Left cardiac atrium (tissue), 4 donors: ENCODE results near the gene PRIM2. TPM values are rescaled to one million over a fixed set of nuclear protein-coding genes. Genes with fewer than 3 reads are reported as not detected.
"Not testable (repeated sequence)": the region's sequence is repeated elsewhere in the genome, so short reads cannot be mapped to it uniquely, and the experiment has no call there.

ENCODE experiments used
- ATAC-seq, 2 donors: fragments of 200-7000 bp; cut with Tn5 transposase; one replicate each; pipeline ENCODE4 v1.9.1; 2020; ENCODE audit warnings: mild to moderate bottlenecking in 2 of 2, moderate library complexity in 2 of 2
- DNase-seq: peaks from one replicate; pipeline ENCODE4 v3.0.0-alpha.2; 2020
- intact Hi-C, 2 donors: fragments of 100-400 bp; cut with DNase I; formaldehyde crosslinking; loops; one replicate each; pipeline versions ENCODE4 v1.14.1 to v1.15.1; 2022 to 2023
- total RNA-seq, 2 donors: library from RNA; stranded (reverse); fragmentation: NEBNext Ultra II Directional; extraction: Animal tissue kit (Norgen Biotek cat#: 25700); gene quantifications; one replicate each; pipeline ENCODE4 v1.2.1, GENCODE V29; 2021
- donor health status: DM: no; HTN: yes; CAD: no.
- donor health status: DM: no; HTN: yes; CAD: no; lungs with severe emphysema.
- donor health status: DM: yes; HTN: yes; CAD: no.
- donor health status: Dilated cardiomyopathy.

The PRIM2 gene
- total RNA-seq, 2 donors from 2014 or later = 4.2 to 4.4 TPM

- DNase-seq (no peak), ATAC-seq (peak in 1 of 2 donors; percentile 27)
- intact Hi-C loops = no loop called here
Observed at GRCh38 chr6:57432919-57433684, 115.7 kb downstream of the PRIM2 start.

DNA sequence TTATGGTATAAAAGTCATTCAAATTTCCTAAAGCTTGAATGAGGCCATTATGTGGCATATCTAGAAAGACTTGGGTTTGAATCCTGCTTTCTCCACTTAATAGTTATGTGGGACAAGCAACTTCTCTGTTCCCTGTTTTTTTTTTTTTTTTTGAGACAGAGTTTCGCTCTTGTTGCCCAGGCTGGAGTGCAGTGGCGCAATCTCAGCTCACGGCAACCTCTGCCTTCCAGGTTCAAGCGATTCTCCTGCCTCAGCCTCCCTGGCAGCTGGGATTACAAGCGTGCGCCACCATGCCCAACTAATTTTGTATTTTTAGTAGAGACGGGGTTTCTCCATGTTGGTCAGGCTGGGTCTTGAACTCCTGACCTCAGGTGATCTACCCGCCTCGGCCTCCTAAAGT, 116.4 kb downstream of the PRIM2 start:
- intact Hi-C loops, ATAC-seq, DNase-seq: not testable (repeated sequence)

- ATAC-seq (no peak), DNase-seq (no peak)
- intact Hi-C loops = no loop called here
Observed at GRCh38 chr6:57434944-57435343, 117.5 kb downstream of the PRIM2 start.

DNA sequence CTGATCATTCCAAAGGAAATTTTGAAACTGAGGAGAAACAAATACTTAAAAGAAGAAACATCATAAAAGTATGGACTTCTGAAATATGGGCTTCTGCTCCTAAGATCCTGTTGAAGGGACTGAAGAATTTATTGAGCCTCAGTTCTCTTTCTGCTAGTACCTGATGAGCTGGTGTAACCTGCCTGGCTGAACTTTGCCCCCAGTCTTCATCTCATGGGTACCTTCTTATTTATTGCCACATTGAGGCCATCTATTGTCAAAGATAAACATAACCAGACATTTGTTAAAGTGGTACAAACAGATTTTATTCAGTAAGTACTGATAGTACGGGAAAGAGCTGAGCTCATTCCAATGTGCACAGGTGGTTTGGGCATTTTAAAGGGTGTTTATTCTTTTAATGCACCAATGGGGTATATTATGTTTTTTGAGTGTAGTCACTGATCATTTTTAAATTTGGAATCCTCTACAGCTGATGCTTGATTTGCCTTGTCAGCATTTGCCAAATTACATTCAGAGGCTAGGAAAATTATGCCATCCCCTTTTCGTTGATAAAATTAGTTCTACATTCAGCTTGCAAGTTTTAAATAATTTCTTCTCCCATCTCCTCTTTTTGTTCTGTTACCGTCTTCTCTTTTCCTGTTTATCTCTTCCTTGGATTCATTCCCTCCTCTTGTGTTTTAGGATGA, 118.2 kb downstream of the PRIM2 start:
- intact Hi-C loops = no loop called here
- ATAC-seq (no peak), DNase-seq (no peak)

DNA sequence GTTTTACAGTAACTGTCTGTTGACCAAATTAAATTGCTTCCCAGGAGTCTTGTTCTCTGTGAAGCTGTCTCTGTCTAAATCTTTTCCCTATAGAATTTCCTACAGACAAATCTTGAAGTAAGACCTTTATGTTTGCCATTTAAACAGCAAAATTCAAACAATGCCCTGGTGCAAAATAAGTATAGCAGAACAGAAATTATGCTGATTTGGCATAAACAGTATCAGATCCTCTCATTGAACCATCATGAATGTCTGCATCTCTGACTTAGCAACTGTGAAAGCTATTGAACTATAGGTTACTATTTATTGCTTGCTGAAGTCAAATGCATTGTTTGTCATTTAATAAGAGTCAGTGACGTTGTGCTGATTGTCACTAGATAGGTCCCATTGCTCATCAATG, 123.3 kb downstream of the PRIM2 start:
- ATAC-seq, DNase-seq, intact Hi-C loops: not testable (repeated sequence)

GRCh38 chr6:57442133-57442532, 124.7 kb downstream of the PRIM2 start:
- ATAC-seq, DNase-seq, intact Hi-C loops: not testable (repeated sequence)

DNA sequence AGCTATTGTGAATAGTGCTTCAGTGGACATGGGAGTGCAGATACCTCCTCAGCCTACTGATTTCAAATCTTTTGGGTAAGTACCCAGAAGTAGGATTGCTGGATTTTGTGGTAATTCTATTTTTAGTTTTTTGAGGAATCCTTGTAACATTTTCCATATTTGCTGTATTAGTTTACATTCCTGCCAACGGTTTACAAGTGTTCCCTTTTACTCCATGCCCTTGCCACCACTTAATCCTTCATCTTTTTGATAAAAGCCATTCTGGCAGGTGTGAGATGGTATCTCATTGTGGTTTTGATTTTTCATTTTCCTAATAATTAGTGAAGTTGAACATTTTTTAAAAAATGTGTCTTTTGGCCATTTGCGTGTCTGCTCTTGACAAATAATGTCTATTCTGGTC, 125.8 kb downstream of the PRIM2 start:
- ATAC-seq, intact Hi-C loops, DNase-seq: not testable (repeated sequence)

DNA sequence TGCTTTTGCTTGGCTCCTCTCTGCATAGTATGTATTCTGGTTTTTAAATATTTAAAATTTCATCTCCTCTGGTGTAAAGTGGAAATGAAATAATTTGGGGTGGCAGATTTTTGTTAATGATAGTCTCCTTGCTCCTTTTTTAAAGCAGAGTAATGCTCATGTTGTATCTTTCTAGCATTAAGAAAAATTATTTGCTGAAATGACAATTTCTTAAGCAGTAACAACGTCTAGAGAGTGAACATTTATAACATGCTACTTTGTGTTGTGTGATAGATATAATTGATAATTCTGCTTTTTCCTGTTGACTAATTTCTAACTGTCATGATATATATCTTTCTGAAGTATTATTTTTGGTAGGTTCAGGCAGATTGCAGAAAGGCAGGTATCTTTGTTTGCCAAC, 127.4 kb downstream of the PRIM2 start:
- DNase-seq, ATAC-seq, intact Hi-C loops: not testable (repeated sequence)

DNA sequence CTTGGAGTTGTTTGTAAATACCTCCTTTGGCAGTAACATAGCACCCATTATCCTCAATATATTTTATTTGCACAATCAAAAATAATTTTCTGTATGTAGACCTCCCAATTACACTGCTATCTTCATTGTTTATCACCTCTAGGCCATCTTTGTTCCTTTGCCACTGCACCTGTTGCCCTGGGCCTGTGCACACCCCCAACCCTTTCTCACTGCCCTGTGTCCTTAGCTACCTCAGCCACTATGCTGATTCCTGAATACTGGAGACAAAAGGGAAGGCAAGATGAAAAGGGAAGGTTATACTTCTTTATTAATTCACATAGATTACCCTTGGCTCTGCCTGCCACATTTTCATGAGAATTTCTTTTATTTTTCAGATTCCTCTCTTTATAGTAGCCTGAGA, 127.9 kb downstream of the PRIM2 start:
- ATAC-seq, DNase-seq, intact Hi-C loops: not testable (repeated sequence)

GRCh38 chr6:57445790-57446468, 128.5 kb downstream of the PRIM2 start:
- DNase-seq, intact Hi-C loops: not testable (repeated sequence)
- ATAC-seq = peak in 1 of 2 donors; percentile 25

DNA sequence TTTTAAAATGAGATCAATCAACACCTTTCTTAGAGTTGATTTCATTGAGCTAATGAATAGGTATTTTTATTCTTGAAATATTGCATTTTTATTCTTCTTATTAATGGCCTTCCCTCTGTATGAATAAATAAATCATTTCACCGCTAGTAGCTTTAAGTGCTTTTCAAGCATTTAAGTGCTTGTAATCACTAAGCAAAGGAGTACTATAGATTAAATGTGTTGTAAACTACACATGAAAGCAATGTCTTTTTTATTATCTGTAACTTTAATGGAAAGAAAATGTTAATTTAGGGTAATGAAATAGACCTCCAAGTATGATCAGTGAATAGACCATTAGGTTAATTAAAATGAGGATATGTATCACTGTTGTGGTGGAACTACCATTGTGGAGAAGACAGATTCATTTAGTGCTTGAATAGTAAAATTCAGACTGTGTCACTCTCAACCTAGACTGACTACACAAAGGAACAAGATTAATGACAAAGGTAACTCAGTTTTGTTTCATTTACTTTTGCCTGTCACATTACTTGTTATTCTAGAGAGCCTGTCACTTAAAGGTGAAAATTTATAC, 132.2 kb downstream of the PRIM2 start:
- intact Hi-C loops, DNase-seq, ATAC-seq: not testable (repeated sequence)

- DNase-seq, intact Hi-C loops, ATAC-seq: not testable (repeated sequence)
Observed at GRCh38 chr6:57459781-57460180, 142.4 kb downstream of the PRIM2 start.

DNA sequence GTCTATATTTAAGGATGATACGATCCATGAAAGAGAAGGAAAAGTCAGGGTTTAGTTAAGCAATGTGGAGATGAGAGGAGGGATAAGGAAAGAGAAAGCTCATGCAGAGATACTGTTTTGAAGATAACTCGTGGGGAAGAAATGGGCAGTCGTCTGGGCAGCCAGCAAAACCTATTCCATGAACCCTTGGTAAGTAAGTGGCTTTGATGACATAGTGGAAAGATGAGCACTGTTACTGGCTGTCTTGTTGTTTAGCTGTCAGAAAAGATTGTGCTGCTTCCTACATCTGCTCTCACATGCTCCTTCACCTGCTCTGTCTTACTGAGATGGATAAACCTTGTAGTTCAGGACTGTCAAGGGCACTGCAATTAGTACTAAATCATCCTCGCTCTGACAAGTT, 143.6 kb downstream of the PRIM2 start:
- ATAC-seq, intact Hi-C loops, DNase-seq: not testable (repeated sequence)

DNA sequence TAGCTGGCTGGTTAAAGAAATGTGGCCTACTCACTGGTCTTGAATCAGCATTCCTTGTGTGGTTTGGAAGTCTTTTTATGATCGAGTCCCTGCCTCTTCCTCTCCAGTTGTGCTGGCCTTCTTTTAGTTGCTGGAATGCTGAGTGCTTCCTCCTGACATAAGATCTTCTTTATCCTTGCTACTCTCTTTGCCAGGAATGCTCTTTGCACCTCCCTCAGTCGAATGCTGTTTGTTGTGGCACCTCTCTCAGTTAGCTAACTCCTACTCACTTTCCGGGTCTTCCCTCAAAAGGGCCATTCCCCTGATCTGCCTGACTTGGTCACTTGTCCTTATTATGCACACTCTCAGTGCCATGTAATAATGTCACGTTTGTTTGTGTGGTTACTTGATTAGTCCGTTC, 146.4 kb downstream of the PRIM2 start:
- ATAC-seq, DNase-seq, intact Hi-C loops: not testable (repeated sequence)

DNA sequence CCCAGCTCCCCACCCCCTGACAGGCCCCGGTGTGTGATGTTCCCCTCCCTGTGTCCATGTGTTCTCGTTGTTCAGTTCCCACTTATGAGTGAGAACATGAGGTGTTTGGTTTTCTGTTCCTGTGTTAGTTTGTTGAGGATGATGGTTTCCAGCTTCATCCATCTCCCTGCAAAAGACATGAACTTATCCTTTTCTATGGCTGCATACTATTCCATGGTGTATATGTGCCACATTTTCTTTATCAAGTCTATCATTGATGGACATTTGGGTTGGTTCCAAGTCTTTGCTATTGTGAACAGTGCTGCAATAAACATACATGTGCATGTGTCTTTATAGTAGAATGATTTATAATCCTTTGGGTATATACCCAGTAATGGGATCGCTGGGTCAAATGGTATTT, 148.5 kb downstream of the PRIM2 start:
- intact Hi-C loops, ATAC-seq, DNase-seq: not testable (repeated sequence)

GRCh38 chr6:57469072-57469471, 151.6 kb downstream of the PRIM2 start:
- ATAC-seq (no peak), DNase-seq (no peak)
- intact Hi-C loops = no loop called here

DNA sequence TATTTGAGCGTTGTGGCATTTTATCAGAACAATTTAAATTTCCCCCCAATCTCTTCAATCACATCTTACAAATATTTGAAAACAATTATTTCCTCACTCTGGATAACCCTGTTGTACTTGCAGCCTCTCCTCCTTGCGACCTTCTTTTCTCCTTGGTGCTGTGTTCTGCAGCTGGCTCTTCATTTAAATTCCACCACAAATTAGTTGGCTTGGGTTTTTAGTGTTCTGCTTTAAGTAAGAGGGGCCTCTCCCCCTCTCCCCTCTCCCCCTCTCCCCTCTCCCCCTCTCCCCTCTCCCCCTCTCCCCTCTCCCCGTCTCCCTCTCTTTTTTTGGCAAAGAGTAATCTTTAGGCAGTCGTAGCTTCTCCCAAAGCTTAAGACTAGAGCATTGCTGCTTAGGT, 152.7 kb downstream of the PRIM2 start:
- DNase-seq, intact Hi-C loops, ATAC-seq: not testable (repeated sequence)

DNA sequence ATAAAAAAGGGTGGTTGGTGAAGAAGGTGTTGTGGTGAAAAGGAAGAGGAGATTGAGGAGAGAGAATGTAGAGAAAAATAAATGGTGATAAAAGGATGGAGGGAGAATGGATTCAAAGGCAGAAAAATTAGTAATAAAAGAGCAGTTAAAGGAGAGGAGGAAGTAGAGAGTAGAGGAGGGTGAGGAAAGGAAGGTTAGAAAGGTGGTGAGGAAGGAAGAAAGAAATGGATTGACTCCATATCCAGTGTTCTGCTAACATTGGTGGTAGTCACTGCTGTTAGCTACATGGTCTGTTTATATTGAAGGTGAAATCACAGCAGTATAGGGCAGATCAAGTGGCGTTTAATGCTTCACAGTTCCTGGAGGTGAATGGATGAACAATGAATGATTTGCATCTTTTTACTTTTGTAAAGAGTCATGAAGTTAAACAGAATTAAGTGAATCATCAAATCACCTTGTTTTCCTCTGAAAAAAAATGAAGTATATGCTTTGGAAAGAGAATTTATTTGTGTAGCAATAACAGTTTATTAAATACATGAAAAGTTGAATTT, 154.0 kb downstream of the PRIM2 start:
- ATAC-seq, intact Hi-C loops, DNase-seq: not testable (repeated sequence)

- DNase-seq, ATAC-seq, intact Hi-C loops: not testable (repeated sequence)
Observed at GRCh38 chr6:57472861-57473362, 155.5 kb downstream of the PRIM2 start.
